Mesodermal cell (in vitro differentiated cells): Measurements from ENCODE around the gene ID1. TPM values are rescaled to one million over a fixed set of nuclear protein-coding genes. Genes with fewer than 3 reads are reported as not detected.
A peak's percentile ranks its signal among the peaks of the same experiment; 100 is the strongest.

Experiments
- H3K27ac ChIP-seq: 2 replicates; pipeline ENCODE4 v1.7.0; 2013; ENCODE audit warnings: mild to moderate bottlenecking, low read depth, low read length, moderate library complexity; ENCODE audit not compliant: severe bottlenecking
- H3K36me3 ChIP-seq: 2 replicates; pipeline ENCODE4 v1.7.1; 2013; ENCODE audit warnings: mild to moderate bottlenecking, low read length, moderate library complexity; ENCODE audit not compliant: control insufficient read depth, insufficient read depth
- H3K4me1 ChIP-seq: one replicate; pipeline ENCODE4 v1.7.1; 2013; ENCODE audit warnings: mild to moderate bottlenecking, low read length; ENCODE audit not compliant: insufficient read depth, control insufficient read depth, poor library complexity, severe bottlenecking
- H3K4me3 ChIP-seq: 2 replicates; pipeline ENCODE4 v1.7.0; 2013; ENCODE audit warnings: low read length, control low read depth, mild to moderate bottlenecking; ENCODE audit not compliant: insufficient read depth, poor library complexity, severe bottlenecking; ENCODE audit errors: extremely low read depth
- H3K9me3 ChIP-seq: 2 replicates; pipeline ENCODE4 v1.7.1; 2013; ENCODE audit warnings: mild to moderate bottlenecking, low read length, moderate library complexity; ENCODE audit not compliant: control insufficient read depth
- WGBS, 2 experiments: methylation state at CpG; one replicate each; pipeline ENCODE4 v1.1.5; 2013; ENCODE audit warnings: missing lambda C conversion rate in 2 of 2; ENCODE audit not compliant: insufficient coverage in 2 of 2; 5-methylcytosine and 5-hydroxymethylcytosine counted together
- polyA plus RNA-seq, 2 experiments: library from polyadenylated mRNA; stranded (reverse); fragments of 50-300 nt; gene quantifications; one replicate each; pipeline ENCODE4 v1.2.3, GENCODE V29; 2013

Gene ID1, protein sequence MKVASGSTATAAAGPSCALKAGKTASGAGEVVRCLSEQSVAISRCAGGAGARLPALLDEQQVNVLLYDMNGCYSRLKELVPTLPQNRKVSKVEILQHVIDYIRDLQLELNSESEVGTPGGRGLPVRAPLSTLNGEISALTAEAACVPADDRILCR
- 455 TPM for polyA plus RNA-seq (2013, experiment 1 of 2)
- polyA plus RNA-seq (2013, experiment 2 of 2): 320 TPM

DNA sequence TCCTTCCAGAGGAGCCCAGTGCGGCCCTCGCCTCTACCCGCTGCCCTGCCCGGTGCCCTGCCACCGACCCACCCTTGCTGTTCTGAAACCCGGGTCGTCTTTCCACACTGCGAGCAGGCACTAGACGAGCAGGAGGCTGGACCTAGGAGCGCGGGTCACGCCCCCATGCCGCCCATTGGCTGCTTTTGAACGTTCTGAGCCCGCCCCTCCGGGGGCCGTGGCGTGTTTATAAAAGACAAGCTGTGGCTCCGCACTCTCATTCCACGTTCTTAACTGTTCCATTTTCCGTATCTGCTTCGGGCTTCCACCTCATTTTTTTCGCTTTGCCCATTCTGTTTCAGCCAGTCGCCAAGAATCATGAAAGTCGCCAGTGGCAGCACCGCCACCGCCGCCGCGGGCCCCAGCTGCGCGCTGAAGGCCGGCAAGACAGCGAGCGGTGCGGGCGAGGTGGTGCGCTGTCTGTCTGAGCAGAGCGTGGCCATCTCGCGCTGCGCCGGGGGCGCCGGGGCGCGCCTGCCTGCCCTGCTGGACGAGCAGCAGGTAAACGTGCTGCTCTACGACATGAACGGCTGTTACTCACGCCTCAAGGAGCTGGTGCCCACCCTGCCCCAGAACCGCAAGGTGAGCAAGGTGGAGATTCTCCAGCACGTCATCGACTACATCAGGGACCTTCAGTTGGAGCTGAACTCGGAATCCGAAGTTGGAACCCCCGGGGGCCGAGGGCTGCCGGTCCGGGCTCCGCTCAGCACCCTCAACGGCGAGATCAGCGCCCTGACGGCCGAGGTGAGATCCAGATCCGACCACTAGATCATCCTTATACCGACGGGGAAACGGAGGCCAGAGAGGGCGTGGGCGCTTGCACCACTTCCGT, at the start of gene ID1:
Gene ID1, plus strand, starts transcription at position 259 of the 871 bp plus-strand sequence. Its CDS starts 99 bp downstream, at position 358.
- 0% methylated on average over 71 of the region's 74 CpGs for WGBS, 2 experiments
- Histone ChIP-seq H3K27ac (peak within 1 kb of the TSS; percentile 99), H3K4me1 (peaks cover 27% of the 10 kb centered on the region), H3K9me3 (no peaks in the 10 kb centered on the region), H3K36me3 (peaks cover 19% of the 10 kb centered on the region), H3K4me3 (peak within 1 kb of the TSS; percentile 91)

DNA sequence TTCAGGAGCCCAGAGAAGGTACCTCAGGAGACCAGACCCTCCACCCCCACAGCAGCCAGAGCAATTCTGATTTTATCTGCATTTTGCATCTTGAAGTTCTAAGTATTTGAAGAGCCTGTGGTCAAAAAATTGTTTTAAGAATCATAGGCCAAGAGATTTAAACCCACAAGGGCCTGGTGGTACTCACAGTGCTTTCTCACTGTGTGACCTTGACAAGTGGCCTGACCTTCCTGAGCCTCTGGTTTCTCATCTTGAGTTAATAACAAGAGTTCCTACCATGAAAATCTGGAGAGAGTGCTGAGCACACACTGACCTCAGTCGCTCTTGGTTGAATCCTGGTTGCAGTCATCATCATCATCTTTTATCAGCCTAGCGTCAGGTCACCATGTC, 45.4 kb upstream of the ID1 start:
- Histone ChIP-seq H3K4me1 (peaks cover 17% of the 10 kb centered on the region), H3K9me3 (no peaks in the 10 kb centered on the region), H3K4me3 (no peak overlapping the region), H3K27ac (peak overlapping the region; percentile 89), H3K36me3 (peaks cover 72% of the 10 kb centered on the region)
- 89 to 100% methylated on average over 1 to 2 of the region's 2 CpGs for WGBS, 2 experiments

DNA sequence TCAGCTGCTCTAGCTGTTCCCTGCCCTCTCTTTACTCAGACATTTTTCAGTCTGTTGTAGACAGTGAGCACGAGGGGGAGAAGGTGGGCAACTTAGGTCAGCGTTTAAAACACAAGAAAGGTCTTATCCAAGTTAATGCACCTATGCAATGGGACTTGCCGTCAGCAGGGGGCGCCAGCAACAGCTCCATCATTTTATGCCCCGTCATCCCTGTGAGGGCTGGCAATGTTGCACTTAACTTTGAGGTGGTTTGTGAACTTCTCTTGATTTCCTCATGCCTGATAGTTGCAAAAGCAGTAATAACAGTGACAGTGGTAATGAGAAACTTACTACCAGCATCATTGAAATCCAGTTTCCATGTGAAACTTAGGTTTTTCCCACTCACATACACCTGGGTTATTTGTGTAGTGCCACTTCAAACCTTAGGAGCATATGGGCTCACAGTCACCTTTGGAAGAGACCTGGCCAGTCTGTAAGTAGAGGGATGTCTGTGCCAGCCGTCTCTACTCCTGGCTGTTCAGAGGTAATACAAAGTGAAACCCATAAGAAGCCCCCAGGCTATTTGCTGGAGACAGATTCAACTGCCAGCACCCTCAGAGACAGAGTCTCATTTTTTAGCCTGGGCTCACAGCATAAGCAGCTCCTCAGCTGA, 44.9 kb upstream of the ID1 start:
- WGBS, 2 experiments: 36% methylated on average over 4 to 5 of the region's 6 CpGs
- H3K9me3 ChIP-seq: no peaks in the 10 kb centered on the region
- peaks cover 67% of the 10 kb centered on the region for H3K36me3 ChIP-seq
- H3K4me1 ChIP-seq: peaks cover 17% of the 10 kb centered on the region
- peak overlapping the region; percentile 89 for H3K27ac ChIP-seq
- no peak overlapping the region for H3K4me3 ChIP-seq

DNA sequence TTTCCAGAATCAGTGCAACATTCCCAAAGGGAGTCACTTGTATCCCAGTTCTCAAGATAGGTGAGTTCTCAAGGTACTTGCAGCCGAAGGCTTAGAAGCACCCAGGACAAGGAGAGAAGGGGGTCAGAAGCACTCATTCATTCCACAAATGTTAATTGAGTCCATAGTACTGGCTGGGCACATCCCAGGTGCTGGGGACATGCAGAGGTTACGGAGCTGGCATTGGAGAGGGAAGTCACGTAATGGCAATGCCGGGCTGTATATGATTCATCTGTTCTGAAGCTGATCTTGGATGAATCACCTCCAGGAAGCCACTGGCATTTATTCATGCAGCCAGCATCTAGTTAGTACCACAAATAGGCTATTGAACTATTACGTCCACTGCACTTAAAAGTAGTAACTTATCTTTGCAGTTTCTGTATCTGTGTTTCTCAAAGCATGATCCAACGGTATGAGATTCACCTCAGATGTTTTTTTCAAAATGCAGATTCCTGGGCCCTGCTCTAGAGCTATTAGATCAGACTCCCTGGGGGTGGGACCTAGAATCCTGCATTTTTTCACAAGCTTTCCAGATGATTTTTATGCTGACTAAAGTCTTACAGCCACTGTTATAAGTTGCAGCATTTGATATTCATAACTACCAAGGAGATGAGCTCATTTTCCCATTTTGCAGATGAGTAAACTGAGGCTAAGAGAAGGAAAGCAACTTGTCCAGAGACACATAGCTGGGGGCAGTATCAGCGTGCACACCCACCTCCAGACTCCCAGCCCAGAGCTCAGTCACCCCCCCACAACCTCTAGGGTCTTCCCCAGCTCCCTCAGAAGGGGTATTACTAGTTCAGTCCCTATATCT, 44.1 kb upstream of the ID1 start:
- peaks cover 71% of the 10 kb centered on the region for H3K36me3 ChIP-seq
- no peak overlapping the region for H3K4me3 ChIP-seq
- no peaks in the 10 kb centered on the region for H3K9me3 ChIP-seq
- 89 to 93% methylated on average over 5 of the region's 7 CpGs for WGBS, 2 experiments
- H3K27ac ChIP-seq: peak overlapping the region; percentile 89
- H3K4me1 ChIP-seq: peaks cover 17% of the 10 kb centered on the region

DNA sequence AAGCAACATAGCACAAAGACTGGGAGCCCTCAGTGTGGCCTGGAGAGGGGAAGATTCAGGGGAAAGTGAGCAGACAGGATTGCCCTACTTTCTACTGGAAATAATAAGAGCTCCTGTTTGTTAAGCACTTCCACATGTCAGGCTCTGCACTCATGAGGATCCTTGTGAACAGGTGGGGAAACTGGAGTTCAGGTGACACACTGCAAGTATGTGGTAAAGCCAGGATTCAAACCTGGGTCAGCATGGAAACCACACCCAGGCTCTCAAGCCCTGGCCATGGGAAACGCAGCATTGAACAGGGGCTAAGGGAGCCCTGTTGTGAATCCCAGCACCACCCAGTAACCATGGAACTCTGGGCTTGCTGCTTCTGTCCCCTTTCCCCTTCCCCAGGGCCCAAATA, 42.8 kb upstream of the ID1 start:
- 83% methylated on average over 1 of the region's 1 CpG; no CpG with 5 or more reads in 1 of the 2 experiments for WGBS, 2 experiments
- no peaks in the 10 kb centered on the region for H3K9me3 ChIP-seq
- no peak overlapping the region for H3K4me3 ChIP-seq
- peaks cover 79% of the 10 kb centered on the region for H3K36me3 ChIP-seq
- H3K4me1 ChIP-seq: peaks cover 17% of the 10 kb centered on the region
- H3K27ac ChIP-seq: peak overlapping the region; percentile 18

DNA sequence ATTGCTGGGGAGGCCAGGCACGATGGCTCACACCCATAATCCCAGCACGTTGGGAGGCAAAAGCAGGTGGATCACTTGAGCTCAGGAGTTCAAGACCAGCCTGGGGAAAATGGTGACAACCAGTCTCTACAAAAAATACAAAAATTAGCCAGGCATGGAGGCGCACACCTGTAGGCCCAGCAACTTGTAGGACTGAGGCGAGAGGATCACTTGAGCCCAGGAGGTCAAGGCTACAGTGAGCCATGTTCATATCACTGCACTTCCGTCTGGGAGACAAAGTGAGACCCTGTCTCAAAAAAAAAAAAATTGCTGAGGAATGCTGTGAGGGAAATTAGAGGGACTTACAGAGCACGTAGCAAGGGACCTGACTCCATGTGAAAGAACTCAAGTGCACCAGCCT, 40.8 kb upstream of the ID1 start:
- H3K4me1 ChIP-seq: peaks cover 29% of the 10 kb centered on the region
- 93 to 95% methylated on average over 5 to 6 of the region's 6 CpGs for WGBS, 2 experiments
- H3K36me3 ChIP-seq: peaks cover 78% of the 10 kb centered on the region
- no peak overlapping the region for H3K4me3 ChIP-seq
- no peaks in the 10 kb centered on the region for H3K9me3 ChIP-seq
- no peak overlapping the region for H3K27ac ChIP-seq

DNA sequence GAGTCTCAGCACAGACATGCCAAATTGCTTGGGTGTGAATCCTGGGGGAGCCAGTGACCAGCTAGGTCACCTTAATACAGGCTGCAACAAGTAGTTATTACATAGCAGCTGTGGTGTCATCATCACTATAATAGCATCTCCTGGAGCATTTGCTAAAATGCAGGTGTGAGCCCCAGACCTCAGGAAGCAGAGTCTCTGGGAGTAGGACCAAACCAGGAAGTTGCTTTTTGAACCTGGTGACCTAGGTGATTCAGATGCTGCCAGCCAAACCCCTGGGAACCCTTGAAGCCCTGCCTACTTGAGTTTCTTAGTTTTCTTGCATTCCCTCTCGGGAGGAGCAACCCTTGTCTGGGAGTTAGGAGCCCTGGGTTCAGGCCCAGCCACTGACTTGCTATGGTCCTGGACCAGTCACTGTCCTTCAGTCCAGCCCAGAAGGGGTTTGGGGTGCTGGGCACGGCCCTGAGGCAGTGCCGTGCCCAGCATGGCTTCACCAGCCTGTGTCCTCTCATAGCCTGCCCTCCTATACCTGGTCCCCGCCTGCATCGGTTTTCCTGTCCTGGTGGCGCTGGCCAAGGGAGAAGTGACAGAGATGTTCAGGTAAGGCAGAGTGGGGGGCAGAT, 39.3 kb upstream of the ID1 start:
- no peaks in the 10 kb centered on the region for H3K9me3 ChIP-seq
- peaks cover 31% of the 10 kb centered on the region for H3K4me1 ChIP-seq
- peaks cover 76% of the 10 kb centered on the region for H3K36me3 ChIP-seq
- H3K4me3 ChIP-seq: no peak overlapping the region
- no peak overlapping the region for H3K27ac ChIP-seq
- WGBS, 2 experiments: 87 to 95% methylated on average over 3 to 6 of the region's 6 CpGs

DNA sequence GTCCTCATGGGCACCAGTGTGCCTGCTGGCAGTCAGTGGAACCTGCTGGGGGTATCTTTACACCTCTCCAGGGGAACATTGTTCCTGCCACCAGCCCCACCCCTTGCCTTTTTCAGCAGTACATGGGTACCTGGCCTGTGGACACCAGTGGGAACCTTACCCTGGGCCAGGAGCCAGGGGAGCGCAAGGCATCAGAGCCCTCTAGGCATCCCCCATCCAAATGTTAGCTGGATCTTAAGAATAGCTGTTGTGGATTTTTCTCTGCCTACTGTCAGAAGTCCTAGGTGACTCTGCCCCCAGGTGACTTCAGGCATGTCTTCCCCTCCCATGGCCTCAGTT, 38.8 kb upstream of the ID1 start:
- peaks cover 72% of the 10 kb centered on the region for H3K36me3 ChIP-seq
- no peak overlapping the region for H3K27ac ChIP-seq
- H3K4me3 ChIP-seq: no peak overlapping the region
- WGBS, 2 experiments: 100% methylated on average over 1 of the region's 1 CpG; no CpG with 5 or more reads in 1 of the 2 experiments
- H3K4me1 ChIP-seq: peaks cover 29% of the 10 kb centered on the region
- H3K9me3 ChIP-seq: no peaks in the 10 kb centered on the region

DNA sequence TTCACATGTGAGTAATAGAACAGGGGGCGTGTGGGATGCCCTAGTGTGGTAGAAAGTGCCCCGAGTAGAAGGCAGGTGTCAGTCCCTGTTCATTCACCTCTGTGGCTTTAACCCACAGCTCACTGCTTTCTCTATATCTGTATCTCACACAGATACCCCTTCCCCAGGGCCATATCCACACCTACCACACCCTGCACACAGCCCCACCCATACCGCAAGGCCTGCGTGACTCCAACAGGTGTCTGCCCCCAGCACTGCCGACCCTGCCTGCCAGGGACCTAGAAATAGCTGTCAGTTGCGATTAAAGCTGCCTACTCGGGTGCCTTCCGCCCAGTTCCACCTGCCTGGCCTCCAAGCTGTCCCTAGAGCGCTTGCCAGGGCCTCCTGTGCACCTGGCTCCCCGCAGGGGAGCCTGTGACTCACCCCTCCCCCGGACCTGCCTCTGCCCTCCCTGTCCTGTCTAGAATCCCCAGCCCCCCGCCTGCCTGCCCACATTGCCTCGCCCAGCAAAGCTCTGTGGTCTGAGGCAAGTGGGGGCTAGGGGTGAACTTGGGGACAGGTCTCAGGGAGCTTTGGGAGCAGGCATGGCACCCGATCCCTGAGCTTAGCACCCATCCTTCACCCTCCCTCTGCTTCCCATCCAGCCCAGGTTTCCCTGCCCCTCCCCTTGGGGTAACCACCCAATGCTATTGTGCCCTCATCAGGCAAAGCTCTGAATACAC, 38.3 kb upstream of the ID1 start:
- WGBS, 2 experiments: 82 to 89% methylated on average over 9 of the region's 14 CpGs
- peaks cover 29% of the 10 kb centered on the region for H3K4me1 ChIP-seq

More for the DNA sequence above, 38.3 kb upstream of the ID1 start:
- no peaks in the 10 kb centered on the region for H3K9me3 ChIP-seq
- H3K4me3 ChIP-seq: no peak overlapping the region
- peaks cover 66% of the 10 kb centered on the region for H3K36me3 ChIP-seq
- no peak overlapping the region for H3K27ac ChIP-seq
